CD4-positive, alpha-beta T cell treated with Interleukin-6 for 4 hours (primary cell): ENCODE results near the gene TGOLN2.

ENCODE experiments used
- DNase-seq: peaks from one replicate; pipeline ENCODE4 v3.0.0-alpha.2; 2020; ENCODE audit warnings: mixed read lengths

Gene TGOLN2

GRCh38 chr2:85307527-85307897 is 20.3 kb downstream of the TGOLN2 start:
- DNase-seq: no peak

GRCh38 chr2:85303780-85304531 is 23.8 kb downstream of the TGOLN2 start:
- DNase-seq: no peak

- no peak for DNase-seq
Measured at GRCh38 chr2:85302121-85302520, 25.7 kb downstream of the TGOLN2 start.

- DNase-seq: peak; percentile 37
Measured at GRCh38 chr2:85291425-85292023, 36.3 kb downstream of the TGOLN2 start.

- DNase-seq: no peak
Measured at GRCh38 chr2:85288244-85288725, 39.5 kb downstream of the TGOLN2 start.

- no peak for DNase-seq
Measured at GRCh38 chr2:85287721-85288120, 40.1 kb downstream of the TGOLN2 start.

GRCh38 chr2:85286918-85287317 is 40.9 kb downstream of the TGOLN2 start:
- no peak for DNase-seq

GRCh38 chr2:85283641-85284040 is 44.1 kb downstream of the TGOLN2 start:
- DNase-seq: no peak

- DNase-seq: no peak
Measured at GRCh38 chr2:85282914-85283313, 44.9 kb downstream of the TGOLN2 start.

GRCh38 chr2:85281553-85281952 is 46.2 kb downstream of the TGOLN2 start:
- no peak for DNase-seq

- no peak for DNase-seq
Measured at GRCh38 chr2:85278361-85278760, 49.4 kb downstream of the TGOLN2 start.

- DNase-seq: no peak
Measured at GRCh38 chr2:85277416-85278158, 50.2 kb downstream of the TGOLN2 start.

GRCh38 chr2:85276571-85277118 is 51.1 kb downstream of the TGOLN2 start:
- DNase-seq: no peak

GRCh38 chr2:85275984-85276540 is 51.7 kb downstream of the TGOLN2 start:
- no peak for DNase-seq

GRCh38 chr2:85273738-85274731 is 53.8 kb downstream of the TGOLN2 start:
- DNase-seq: no peak

GRCh38 chr2:85272357-85272756 is 55.4 kb downstream of the TGOLN2 start:
- DNase-seq: no peak

- no peak for DNase-seq
Measured at GRCh38 chr2:85269959-85270358, 57.8 kb downstream of the TGOLN2 start.
